Adrenal gland (tissue), 12 donors: ENCODE data around the gene TECPR1. TPM values are rescaled to one million over a fixed set of nuclear protein-coding genes. Genes with fewer than 3 reads are reported as not detected.

Experiments used
- DNase-seq, 7 donors: peaks; one replicate each; pipeline ENCODE4 v3.0.0-alpha.2; 2019 to 2020
- H3K27ac ChIP-seq, 5 donors: fragments of 200-600 bp; sonication (generic) in 4 of 5; 1 replicate in 3 of 5; 2 replicates in 2 of 5; pipeline versions ENCODE4 v1.5.1 to v1.8.0; 2016 to 2020; ENCODE audit warnings: mild to moderate bottlenecking in 1 of 5
- H3K27me3 ChIP-seq: fragments of 200-600 bp; 2 replicates; pipeline ENCODE4 v1.8.0; 2021
- H3K36me3 ChIP-seq, 2 donors: fragments of 200-600 bp; replicated peaks in 1 of 2; 1 replicate in 1 of 2; 2 replicates in 1 of 2; pipeline versions ENCODE4 v1.5.1 to v1.8.0; 2018 to 2022
- H3K4me1 ChIP-seq, 2 donors: fragments of 200-600 bp; replicated peaks in 1 of 2; 1 replicate in 1 of 2; 2 replicates in 1 of 2; pipeline versions ENCODE4 v1.5.1 to v1.8.0; 2018 to 2021
- H3K4me3 ChIP-seq, 4 donors: fragments of 200-600 bp; sonication (generic) in 3 of 4; one replicate each; pipeline ENCODE4 v1.5.1; 2016 to 2018
- H3K9me3 ChIP-seq, 3 donors: fragments of 200-600 bp; sonication (generic) in 1 of 3; replicated peaks in 1 of 3; 1 replicate in 2 of 3; 2 replicates in 1 of 3; pipeline versions ENCODE4 v1.5.1 to v1.8.0; 2016 to 2021
- CTCF ChIP-seq, 6 experiments: fragments of 450-650 bp in 4 of 6; fragments of 200-600 bp in 2 of 6; sonication (generic) in 1 of 6; IDR thresholded peaks; 1 replicate in 5 of 6; 2 replicates in 1 of 6; pipeline versions ENCODE4 v1.5.1 to v1.8.0; 2016 to 2021; ENCODE audit warnings: antibody characterized with exemption in 6 of 6, mild to moderate bottlenecking in 2 of 6, moderate library complexity in 1 of 6
- POLR2A ChIP-seq, 2 donors: fragments of 450-650 bp; IDR thresholded peaks; one replicate each; pipeline ENCODE4 v1.6.1; 2017; ENCODE audit warnings: antibody characterized with exemption in 2 of 2, mild to moderate bottlenecking in 2 of 2, moderate library complexity in 1 of 2
- WGBS, 4 donors: extraction: QIAGEN DNeasy Blood & Tissue Kit in 2 of 4; methylation state at CpG; one replicate each; pipeline versions ENCODE4 v1.1.5 to v1.1.7; 2013 to 2017; 5-methylcytosine and 5-hydroxymethylcytosine counted together
- intact Hi-C, 2 donors: fragments of 100-400 bp; cut with DNase I; formaldehyde crosslinking; loops; one replicate each; pipeline versions ENCODE4 v1.14.1 to v1.15.0; 2022 to 2023
- polyA plus RNA-seq, 3 donors: library from polyadenylated mRNA; stranded (reverse); fragments of 200-250 nt in 2 of 3; fragments of 350-450 nt in 1 of 3; fragmentation: Illumina TruSeq in 1 of 3; extraction: RNeasy Lipid Tissue Mini Kit (QIAGEN cat#74804) in 1 of 3; gene quantifications; one replicate each; pipeline ENCODE4 v1.2.3, GENCODE V29; 2013 to 2014
- total RNA-seq, 9 donors: library from RNA; depleted of rRNA in 4 of 9; stranded (reverse); fragments of >200 nt in 4 of 9; fragments of 120-200 nt in 1 of 9; fragmentation: NEBNext Ultra II Directional in 1 of 9; extraction: Animal tissue kit (Norgen Biotek cat#: 25700) in 1 of 9; gene quantifications; one replicate each; pipeline versions ENCODE4 v1.1.0 to v1.2.4, GENCODE V29; 2013 to 2023
- donor health status: healthy with polysubstance abuse.
- donor health status: Bipolar disorder and iron deficiency.
- donor health status: DM: yes; HTN: yes; CAD: no.
- donor health status: DM: no; HTN: no; CAD: no.
- donor health status: DM: no; HTN: no; CAD: no.
- donor health status: DM: yes; HTN: yes; CAD: no.

Gene TECPR1
- total and polyA plus RNA-seq, 12 donors = 6.2 to 36.4 (median 16.9) TPM

DNA sequence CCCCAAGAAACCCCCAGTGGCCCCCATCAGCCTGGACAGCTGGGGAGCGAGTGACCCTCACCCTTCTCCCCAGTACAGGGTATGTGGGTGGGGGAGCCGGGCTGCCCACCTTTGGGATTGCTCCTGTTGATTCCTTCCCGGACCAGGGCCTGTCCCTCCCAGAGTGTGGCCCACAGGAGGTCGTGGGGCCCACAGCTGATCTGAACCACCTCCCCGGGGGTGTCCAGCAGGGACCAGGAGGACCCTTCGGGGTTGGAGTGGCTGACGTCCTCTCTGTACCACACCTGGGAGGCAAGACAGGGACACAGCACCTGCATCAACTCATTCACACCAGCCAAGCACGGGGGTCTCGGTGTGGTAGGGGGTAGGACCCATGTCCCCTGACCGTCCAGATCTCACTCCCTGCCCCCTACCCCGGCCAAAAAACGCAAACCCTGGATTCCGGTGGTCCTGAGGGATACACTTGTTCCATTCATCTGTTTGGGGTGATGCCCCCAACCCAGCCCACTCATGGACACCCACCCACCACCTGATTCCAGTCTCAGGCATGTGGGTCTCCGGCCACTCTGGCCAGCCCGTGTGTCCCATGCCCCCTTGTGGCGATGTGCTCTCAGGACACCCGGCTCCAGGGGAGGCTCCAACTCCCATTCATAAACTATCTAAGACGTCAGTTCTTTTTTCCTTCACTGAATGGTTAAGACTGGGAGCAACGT, 10.9 kb downstream of the TECPR1 start:
- Histone ChIP-seq H3K4me1 (peaks cover 0 to 2% of the 10 kb centered on the region in 2 donors), H3K9me3 (no peaks in the 10 kb centered on the region), H3K36me3 (peaks cover 0 to 22% of the 10 kb centered on the region in 2 donors), H3K27me3 (no peaks in the 10 kb centered on the region), H3K27ac (no peak overlapping the region), H3K4me3 (no peak overlapping the region)
- intact Hi-C loops = loop anchor here in 1 of 2 donors (5.0 kb wide), 1 partner anchor 219 kb away; no protein-coding TSS in a partner anchor
- peak; percentile 29 to 68 (median 48) for DNase-seq
- TF ChIP-seq POLR2A (IDR thresholded peaks at IDR 0.05) = no peak
- peak; percentile 47 to 66 (median 58) for TF ChIP-seq CTCF (IDR thresholded peaks at IDR 0.05)
- 61 to 76% (median 70%) methylated on average over 10 to 19 of the region's 19 CpGs for WGBS, 4 donors

- intact Hi-C loops = no loop called here
- H3K27ac ChIP-seq = no peak overlapping the region
- no peaks in the 10 kb centered on the region for H3K9me3 ChIP-seq
- TF ChIP-seq POLR2A (IDR thresholded peaks at IDR 0.05) = no peak
- TF ChIP-seq CTCF (IDR thresholded peaks at IDR 0.05) = no peak
- H3K27me3 ChIP-seq = no peaks in the 10 kb centered on the region
- H3K36me3 ChIP-seq = peaks cover 0 to 16% of the 10 kb centered on the region in 2 donors
- no peaks in the 10 kb centered on the region for H3K4me1 ChIP-seq
- DNase-seq = no peak
- H3K4me3 ChIP-seq = no peak overlapping the region
- WGBS, 4 donors = 92 to 97% (median 95%) methylated on average over 5 to 9 of the region's 9 CpGs
Measured at GRCh38 chr7:98238976-98239375, 13.1 kb downstream of the TECPR1 start.

- peaks cover 0 to 13% of the 10 kb centered on the region in 2 donors for H3K36me3 ChIP-seq
- no peaks in the 10 kb centered on the region for H3K27me3 ChIP-seq
- intact Hi-C loops = no loop called here
- H3K4me3 ChIP-seq = no peak overlapping the region
- H3K4me1 ChIP-seq = no peaks in the 10 kb centered on the region
- no peak overlapping the region for H3K27ac ChIP-seq
- no peaks in the 10 kb centered on the region for H3K9me3 ChIP-seq
- 99 to 100% (median 100%) methylated on average over 1 to 4 of the region's 4 CpGs; no CpG with 5 or more reads in 1 of the 4 donors for WGBS, 4 donors
- no peak for DNase-seq
- TF ChIP-seq POLR2A (IDR thresholded peaks at IDR 0.05) = no peak
- TF ChIP-seq CTCF (IDR thresholded peaks at IDR 0.05) = no peak
Measured at GRCh38 chr7:98238076-98238475, 14.0 kb downstream of the TECPR1 start.

DNA sequence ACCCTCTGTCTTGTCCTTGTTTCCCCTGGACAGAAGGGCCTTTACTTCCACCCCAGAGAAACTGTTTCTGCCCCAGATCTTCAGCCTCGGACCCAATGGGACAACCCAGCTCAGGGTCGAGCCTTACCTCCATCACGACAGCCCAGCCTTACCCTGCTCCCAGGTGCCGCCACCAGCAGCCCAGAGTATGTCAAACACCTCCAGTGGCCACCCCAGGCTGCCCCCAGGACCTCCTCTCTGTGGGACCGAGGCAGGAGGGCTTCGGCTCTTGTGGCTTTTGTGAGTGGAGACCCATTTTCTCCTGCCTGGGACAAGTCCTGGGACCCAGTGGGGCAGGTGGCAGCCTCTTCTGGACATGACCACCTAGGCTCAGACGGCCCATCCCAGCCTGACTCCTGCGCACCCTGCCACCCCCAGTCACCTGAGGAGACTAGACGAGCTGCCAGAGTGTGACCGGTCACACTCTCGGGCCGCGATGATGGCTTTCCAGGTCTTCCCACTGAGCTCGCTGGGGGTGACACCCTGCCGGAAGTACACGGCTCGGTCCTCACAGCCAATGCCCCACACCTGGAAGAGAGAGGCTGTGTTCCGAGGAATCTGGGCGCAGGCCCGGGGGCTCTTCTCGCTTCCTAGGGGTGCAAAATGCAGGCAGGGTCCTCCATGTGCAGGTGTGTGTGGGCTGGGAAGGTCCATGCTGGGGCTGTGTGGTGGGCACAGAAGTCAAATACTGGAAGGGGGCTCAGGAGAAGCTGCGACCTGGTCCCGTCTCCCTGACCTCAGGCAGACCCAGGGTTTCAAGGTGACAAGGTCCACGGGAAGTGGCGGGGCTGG, 15.5 kb downstream of the TECPR1 start:
- intact Hi-C loops = no loop called here
- 91 to 98% (median 93%) methylated on average over 13 to 25 of the region's 25 CpGs for WGBS, 4 donors
- Histone ChIP-seq H3K4me1 (no peaks in the 10 kb centered on the region), H3K36me3 (peaks cover 0 to 13% of the 10 kb centered on the region in 2 donors), H3K27ac (no peak overlapping the region), H3K27me3 (no peaks in the 10 kb centered on the region), H3K9me3 (no peaks in the 10 kb centered on the region), H3K4me3 (no peak overlapping the region)
- DNase-seq = no peak
- TF ChIP-seq POLR2A (IDR thresholded peaks at IDR 0.05) = no peak
